K562 (cell line): ENCODE results near the gene ELOVL2. TPM values are rescaled to one million over a fixed set of nuclear protein-coding genes. Genes with fewer than 3 reads are reported as not detected.

Experiments used
- ATAC-seq: fragments of 200-7000 bp; cut with Tn5 transposase; 3 replicates; pipeline ENCODE4 v1.9.1; 2020; ENCODE audit warnings: moderate library complexity
- BruUV-seq: library from RNA; stranded (reverse); fragments of 400-500 nt; replicated peaks from 2 replicates; lab custom pipeline; 2021; lab: Mats Ljungman, UMichigan
- CTCF ChIA-PET: fragments of 300-600 bp; formaldehyde crosslinking; extraction: SDS; loops from one replicate; lab custom pipeline; 2021; ENCODE audit warnings: low intra/inter-chr PET ratio; lab: Yijun Ruan, JAX
- POLR2A ChIA-PET: fragments of 300-600, 350-650 bp; sonication (Branson Sonifier 250); formaldehyde crosslinking; extraction: SDS; loops from one replicate; lab custom pipeline; 2021; ENCODE audit warnings: antibody characterized with exemption, inconsistent platforms; lab: Yijun Ruan, JAX
- DNase-seq, 4 experiments: peaks; one replicate each; pipeline versions ENCODE4 v3.0.0 to v3.0.0-alpha.2; 2011 to 2018; ENCODE audit warnings: low spot score in 3 of 4, mixed read lengths in 3 of 4; ENCODE audit errors: extremely low read depth in 1 of 4
- FAIRE-seq: peaks from 2 replicates; lab custom pipeline; 2011; peaks lifted over from hg19 to GRCh38; lab: Jason Lieb, UNC
- H2AFZ ChIP-seq: 2 replicates; pipeline ENCODE4 v1.6.0; 2011; ENCODE audit warnings: low read depth, low read length, control low read depth, inconsistent platforms
- H3K27ac ChIP-seq: fragments of 200-600 bp; 3 replicates; pipeline ENCODE4 v1.8.0; 2011; ENCODE audit warnings: low read depth, mild to moderate bottlenecking, control low read depth, inconsistent platforms, low read length, moderate library complexity, mixed read lengths; ENCODE audit errors: extremely low read depth
- H3K27me3 ChIP-seq, 2 experiments: fragments of 300-600 bp in 1 of 2; 2 replicates in 1 of 2; 3 replicates in 1 of 2; pipeline versions ENCODE4 v1.6.0 to v1.8.0; 2011; ENCODE audit warnings: inconsistent platforms in 2 of 2, low read length in 2 of 2, mild to moderate bottlenecking in 1 of 2, mixed read lengths in 1 of 2, moderate library complexity in 1 of 2; ENCODE audit not compliant: control insufficient read depth in 2 of 2, insufficient read depth in 2 of 2
- H3K36me3 ChIP-seq: fragments of 300-600 bp; 3 replicates; pipeline ENCODE4 v1.8.0; 2011; ENCODE audit warnings: mild to moderate bottlenecking, low read length, inconsistent platforms; ENCODE audit not compliant: control insufficient read depth, insufficient read depth
- H3K4me1 ChIP-seq, 2 experiments: fragments of 200-600 bp in 1 of 2; replicated peaks in 1 of 2; 2 replicates in 1 of 2; 3 replicates in 1 of 2; pipeline versions ENCODE4 v1.5.1 to v1.8.0; 2011; ENCODE audit warnings: inconsistent platforms in 2 of 2, low read length in 2 of 2, mild to moderate bottlenecking in 1 of 2, mixed read lengths in 1 of 2, moderate library complexity in 1 of 2; ENCODE audit not compliant: control insufficient read depth in 2 of 2, insufficient read depth in 2 of 2
- H3K4me2 ChIP-seq: 2 replicates; pipeline ENCODE4 v1.6.1; 2011; ENCODE audit warnings: low read length, control low read depth, inconsistent platforms, mixed read lengths; ENCODE audit not compliant: insufficient read depth
- H3K4me3 ChIP-seq: fragments of 200-600 bp; sonication (generic), shearing (Covaris generic); 2 replicates; pipeline ENCODE4 v1.5.1; 2016; ENCODE audit warnings: control low read depth, inconsistent platforms
- H3K79me2 ChIP-seq: fragments of 200-600 bp; 3 replicates; pipeline ENCODE4 v1.8.0; 2011; ENCODE audit warnings: low read length, inconsistent platforms; ENCODE audit not compliant: control insufficient read depth, insufficient read depth
- H3K9ac ChIP-seq, 2 experiments: 2 replicates each; pipeline versions ENCODE4 v1.6.0 to v1.6.1; 2011; ENCODE audit warnings: low read depth in 2 of 2, low read length in 2 of 2, control low read depth in 1 of 2, inconsistent platforms in 1 of 2, mild to moderate bottlenecking in 1 of 2, mixed read lengths in 1 of 2; ENCODE audit not compliant: insufficient read depth in 1 of 2
- H3K9me1 ChIP-seq: one replicate; pipeline ENCODE4 v1.6.0; 2011; ENCODE audit warnings: inconsistent platforms, mild to moderate bottlenecking, low read length, moderate library complexity; ENCODE audit not compliant: control insufficient read depth, insufficient read depth
- H3K9me3 ChIP-seq: replicated peaks from 2 replicates; pipeline ENCODE4 v1.5.1; 2011; ENCODE audit warnings: low read depth, low read length, inconsistent platforms; ENCODE audit not compliant: control insufficient read depth, insufficient read depth
- H4K20me1 ChIP-seq: replicated peaks from 2 replicates; pipeline ENCODE4 v1.6.1; 2011; ENCODE audit warnings: low read length, inconsistent platforms, mixed read lengths; ENCODE audit not compliant: control insufficient read depth, insufficient read depth
- CBFA2T2 ChIP-seq: fragments of 450-650 bp; conservative IDR thresholded peaks from 2 replicates; pipeline ENCODE4 v1.6.1; 2017; ENCODE audit warnings: mild to moderate bottlenecking
- CBX1 ChIP-seq: sonication (generic); IDR thresholded peaks from 2 replicates; pipeline ENCODE4 v1.6.1; 2016; ENCODE audit warnings: antibody characterized with exemption, low read depth, mild to moderate bottlenecking
- CCAR2 ChIP-seq: fragments of 200-400 bp; formaldehyde crosslinking; IDR thresholded peaks from 2 replicates; pipeline ENCODE4 v1.6.1; 2017; ENCODE audit warnings: mild to moderate bottlenecking, low read depth, low read length
- ILF3 ChIP-seq: fragments of 450-650 bp; IDR thresholded peaks from 2 replicates; pipeline ENCODE4 v1.6.1; 2018; ENCODE audit warnings: antibody characterized with exemption, mild to moderate bottlenecking, moderate library complexity, borderline replicate concordance
- ZNF23 ChIP-seq: fragments of 250-450 bp; sonication (Bioruptor Pico); IDR thresholded peaks from 2 replicates; pipeline ENCODE4 v1.4.0; 2020; ENCODE audit warnings: mild to moderate bottlenecking
- in situ Hi-C: fragments of 300-500 bp; cut with MboI; formaldehyde crosslinking; loops from 4 replicates; pipeline ENCODE4 v1.15.0; 2018; ENCODE audit warnings: inconsistent platforms, mixed read lengths
- intact Hi-C: fragments of 100-400 bp; cut with micrococcal nuclease; formaldehyde crosslinking; loops from 2 replicates; pipeline ENCODE4 v1.14.2; 2022
- polyA plus RNA-seq, 8 experiments: library from polyadenylated mRNA; depleted of rRNA in 4 of 8; stranded (reverse) in 5 of 8; unstranded in 3 of 8; fragments of >200 nt; fragmentation: Nextera tagmentation in 2 of 8; fragmentation: Illumina TruSeq in 1 of 8; extraction: Ambion mirVana in 2 of 8; extraction: Trizol in 1 of 8; gene quantifications; 2 replicates each; pipeline versions ENCODE4 v1.2.1 to v1.2.3, GENCODE V29; 2011 to 2014; ENCODE audit warnings: inconsistent platforms in 1 of 8, missing spikeins in 1 of 8
- total RNA-seq, 7 experiments: library from RNA; depleted of rRNA in 6 of 7; stranded (reverse); fragments of >200 nt in 6 of 7; fragmentation: Illumina TruSeq in 2 of 7; extraction: Trizol in 2 of 7; gene quantifications; 2 replicates each; pipeline versions ENCODE4 v1.2.1 to v1.2.3, GENCODE V29; 2011 to 2021; ENCODE audit warnings: low replicate concordance in 1 of 7
- TF ChIP-seq, protein P1 (sequence below): sonication (generic); formaldehyde crosslinking; IDR thresholded peaks from 2 replicates; pipeline ENCODE4 v1.8.0; 2023; ENCODE audit warnings: mild to moderate bottlenecking, missing genetic modification reagents

The ELOVL2 gene
- total and polyA plus RNA-seq, 9 of the 15 experiments (the other 6 are each of a cell fraction or from before 2014, with no cell fraction given), result 0.05 to 0.96 (median 0.31) TPM

DNA sequence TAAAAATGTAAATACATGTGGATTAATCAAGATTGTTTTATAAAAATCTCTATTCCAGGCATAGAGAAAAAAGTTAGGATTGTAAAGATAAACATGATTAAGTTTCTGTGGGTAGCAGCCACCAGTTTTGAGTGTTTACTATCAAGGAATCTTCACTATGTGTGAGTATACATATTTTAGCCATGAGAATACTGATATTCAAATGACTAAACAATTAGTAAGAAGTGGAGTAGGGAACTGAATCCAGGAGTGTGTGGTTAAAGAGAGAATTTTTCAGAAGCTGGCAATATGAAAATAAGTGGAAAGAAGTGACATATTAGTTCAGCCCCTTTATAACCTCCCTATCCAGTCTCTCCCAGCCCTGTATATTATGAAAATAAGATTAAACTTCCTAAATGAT, 10.3 kb downstream of the ELOVL2 start:
- Histone ChIP-seq H3K9me1 (no peaks in the 10 kb centered on the region), H4K20me1 (no peaks in the 10 kb centered on the region), H3K36me3 (no peaks in the 10 kb centered on the region), H3K9me3 (no peaks in the 10 kb centered on the region), H3K79me2 (no peaks in the 10 kb centered on the region), H3K27me3 (peaks cover 9 to 23% of the 10 kb centered on the region in 2 experiments; a peak in 4 of 5 replicates), H3K27ac (no peak overlapping the region), H3K4me2 (no peak overlapping the region), H3K4me3 (no peak overlapping the region)
- no TSS peak for BruUV-seq
- DNase-seq, result no peak
- ChIA-PET CTCF (no interaction called here), POLR2A (no interaction called here)
- intact Hi-C loops, result no loop called here
- ATAC-seq, result no peak
- in situ Hi-C loops, result no loop called here
- TF ChIP-seq CBFA2T2 (no peak), ILF3 (no peak), CCAR2 (no peak), ZNF23 (CRISPR knock-in tag) (no peak), CBX1 (no peak)
- TF ChIP-seq, protein P1, sequence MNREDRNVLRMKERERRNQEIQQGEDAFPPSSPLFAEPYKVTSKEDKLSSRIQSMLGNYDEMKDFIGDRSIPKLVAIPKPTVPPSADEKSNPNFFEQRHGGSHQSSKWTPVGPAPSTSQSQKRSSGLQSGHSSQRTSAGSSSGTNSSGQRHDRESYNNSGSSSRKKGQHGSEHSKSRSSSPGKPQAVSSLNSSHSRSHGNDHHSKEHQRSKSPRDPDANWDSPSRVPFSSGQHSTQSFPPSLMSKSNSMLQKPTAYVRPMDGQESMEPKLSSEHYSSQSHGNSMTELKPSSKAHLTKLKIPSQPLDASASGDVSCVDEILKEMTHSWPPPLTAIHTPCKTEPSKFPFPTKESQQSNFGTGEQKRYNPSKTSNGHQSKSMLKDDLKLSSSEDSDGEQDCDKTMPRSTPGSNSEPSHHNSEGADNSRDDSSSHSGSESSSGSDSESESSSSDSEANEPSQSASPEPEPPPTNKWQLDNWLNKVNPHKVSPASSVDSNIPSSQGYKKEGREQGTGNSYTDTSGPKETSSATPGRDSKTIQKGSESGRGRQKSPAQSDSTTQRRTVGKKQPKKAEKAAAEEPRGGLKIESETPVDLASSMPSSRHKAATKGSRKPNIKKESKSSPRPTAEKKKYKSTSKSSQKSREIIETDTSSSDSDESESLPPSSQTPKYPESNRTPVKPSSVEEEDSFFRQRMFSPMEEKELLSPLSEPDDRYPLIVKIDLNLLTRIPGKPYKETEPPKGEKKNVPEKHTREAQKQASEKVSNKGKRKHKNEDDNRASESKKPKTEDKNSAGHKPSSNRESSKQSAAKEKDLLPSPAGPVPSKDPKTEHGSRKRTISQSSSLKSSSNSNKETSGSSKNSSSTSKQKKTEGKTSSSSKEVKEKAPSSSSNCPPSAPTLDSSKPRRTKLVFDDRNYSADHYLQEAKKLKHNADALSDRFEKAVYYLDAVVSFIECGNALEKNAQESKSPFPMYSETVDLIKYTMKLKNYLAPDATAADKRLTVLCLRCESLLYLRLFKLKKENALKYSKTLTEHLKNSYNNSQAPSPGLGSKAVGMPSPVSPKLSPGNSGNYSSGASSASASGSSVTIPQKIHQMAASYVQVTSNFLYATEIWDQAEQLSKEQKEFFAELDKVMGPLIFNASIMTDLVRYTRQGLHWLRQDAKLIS (CRISPR knock-in tag), result no peak
- TF ChIP-seq, all 486 proteins: peak for 0
- no peaks in the 10 kb centered on the region for H3K4me1 ChIP-seq
- FAIRE-seq, result no peak
- no peak overlapping the region for H2AFZ ChIP-seq
- no peak overlapping the region for H3K9ac ChIP-seq
